ENCODE measurements around the gene AK2.

- TF ChIP-seq, protein P1, sequence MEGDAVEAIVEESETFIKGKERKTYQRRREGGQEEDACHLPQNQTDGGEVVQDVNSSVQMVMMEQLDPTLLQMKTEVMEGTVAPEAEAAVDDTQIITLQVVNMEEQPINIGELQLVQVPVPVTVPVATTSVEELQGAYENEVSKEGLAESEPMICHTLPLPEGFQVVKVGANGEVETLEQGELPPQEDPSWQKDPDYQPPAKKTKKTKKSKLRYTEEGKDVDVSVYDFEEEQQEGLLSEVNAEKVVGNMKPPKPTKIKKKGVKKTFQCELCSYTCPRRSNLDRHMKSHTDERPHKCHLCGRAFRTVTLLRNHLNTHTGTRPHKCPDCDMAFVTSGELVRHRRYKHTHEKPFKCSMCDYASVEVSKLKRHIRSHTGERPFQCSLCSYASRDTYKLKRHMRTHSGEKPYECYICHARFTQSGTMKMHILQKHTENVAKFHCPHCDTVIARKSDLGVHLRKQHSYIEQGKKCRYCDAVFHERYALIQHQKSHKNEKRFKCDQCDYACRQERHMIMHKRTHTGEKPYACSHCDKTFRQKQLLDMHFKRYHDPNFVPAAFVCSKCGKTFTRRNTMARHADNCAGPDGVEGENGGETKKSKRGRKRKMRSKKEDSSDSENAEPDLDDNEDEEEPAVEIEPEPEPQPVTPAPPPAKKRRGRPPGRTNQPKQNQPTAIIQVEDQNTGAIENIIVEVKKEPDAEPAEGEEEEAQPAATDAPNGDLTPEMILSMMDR (IDR thresholded peaks at IDR 0.05), result no peak
- TF ChIP-seq ZNF302 (CRISPR knock-in tag; IDR thresholded peaks at IDR 0.05), result no peak
- no peak for TF ChIP-seq JUNB (IDR thresholded peaks at IDR 0.05)
- no peak for TF ChIP-seq NR3C1 (IDR thresholded peaks at IDR 0.05)
Measured at GRCh38 chr1:33025761-33026160, 10.9 kb downstream of the AK2 start.

All from A549 (cell line).